ENCODE results near the gene MKNK1.

The MKNK1 gene

GRCh38 chr1:46536527-46536926 is 67.5 kb downstream of the MKNK1 start:
- H3K4me3 ChIP-seq (ENCODE audit: control insufficient read depth, low read depth, low read length): no peak overlapping the region
- TF ChIP-seq, protein P1, sequence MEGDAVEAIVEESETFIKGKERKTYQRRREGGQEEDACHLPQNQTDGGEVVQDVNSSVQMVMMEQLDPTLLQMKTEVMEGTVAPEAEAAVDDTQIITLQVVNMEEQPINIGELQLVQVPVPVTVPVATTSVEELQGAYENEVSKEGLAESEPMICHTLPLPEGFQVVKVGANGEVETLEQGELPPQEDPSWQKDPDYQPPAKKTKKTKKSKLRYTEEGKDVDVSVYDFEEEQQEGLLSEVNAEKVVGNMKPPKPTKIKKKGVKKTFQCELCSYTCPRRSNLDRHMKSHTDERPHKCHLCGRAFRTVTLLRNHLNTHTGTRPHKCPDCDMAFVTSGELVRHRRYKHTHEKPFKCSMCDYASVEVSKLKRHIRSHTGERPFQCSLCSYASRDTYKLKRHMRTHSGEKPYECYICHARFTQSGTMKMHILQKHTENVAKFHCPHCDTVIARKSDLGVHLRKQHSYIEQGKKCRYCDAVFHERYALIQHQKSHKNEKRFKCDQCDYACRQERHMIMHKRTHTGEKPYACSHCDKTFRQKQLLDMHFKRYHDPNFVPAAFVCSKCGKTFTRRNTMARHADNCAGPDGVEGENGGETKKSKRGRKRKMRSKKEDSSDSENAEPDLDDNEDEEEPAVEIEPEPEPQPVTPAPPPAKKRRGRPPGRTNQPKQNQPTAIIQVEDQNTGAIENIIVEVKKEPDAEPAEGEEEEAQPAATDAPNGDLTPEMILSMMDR (IDR thresholded peaks at IDR 0.05; ENCODE audit: control insufficient read depth, insufficient read depth, low read depth, low read length, missing control alignments): no peak

DNA sequence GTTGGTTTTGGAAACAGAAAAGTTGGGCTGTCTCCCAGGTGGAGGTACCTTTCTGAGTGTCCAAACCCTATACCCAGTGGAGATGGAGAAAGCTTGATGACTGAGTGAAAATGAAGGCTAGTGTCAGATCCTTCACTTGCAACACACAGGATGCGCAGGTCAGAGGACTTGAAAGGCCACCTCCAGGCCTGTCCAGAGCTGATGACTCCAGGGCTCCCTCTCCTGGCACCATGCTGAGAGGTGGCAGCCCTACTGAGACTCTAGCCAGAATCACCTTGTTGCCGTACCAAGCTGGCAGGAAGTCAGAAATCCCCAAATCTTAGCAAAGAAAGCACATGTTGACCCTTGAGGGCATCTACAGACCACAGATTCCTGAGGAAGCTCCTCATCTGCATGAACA is 69.0 kb downstream of the MKNK1 start:
- no peak for DNase-seq (ENCODE audit: low read depth)
- no peak overlapping the region for H3K4me3 ChIP-seq (ENCODE audit: control insufficient read depth, low read depth, low read length)
- TF ChIP-seq, protein P1 (IDR thresholded peaks at IDR 0.05; ENCODE audit: control insufficient read depth, insufficient read depth, low read depth, low read length, missing control alignments): peak; percentile 44

More at GRCh38 chr1:46536527-46536926, 67.5 kb downstream of the MKNK1 start:
- no peak for DNase-seq (ENCODE audit: low read depth)

- TF ChIP-seq, protein P1 (IDR thresholded peaks at IDR 0.05; ENCODE audit: control insufficient read depth, insufficient read depth, low read depth, low read length, missing control alignments): no peak
- H3K4me3 ChIP-seq (ENCODE audit: control insufficient read depth, low read depth, low read length): peak overlapping the region; percentile 22
- no peak for DNase-seq (ENCODE audit: low read depth)
These were observed 70.7 kb downstream of the MKNK1 start for GRCh38 chr1:46533179-46533864.

GRCh38 chr1:46532498-46533178 is 71.4 kb downstream of the MKNK1 start:
- no peak overlapping the region; the same call in 1 of the 2 replicates for H3K4me3 ChIP-seq (ENCODE audit: control insufficient read depth, low read depth, low read length)
- DNase-seq (ENCODE audit: low read depth): no peak
- TF ChIP-seq, protein P1 (IDR thresholded peaks at IDR 0.05; ENCODE audit: control insufficient read depth, insufficient read depth, low read depth, low read length, missing control alignments): peak; percentile 75

DNA sequence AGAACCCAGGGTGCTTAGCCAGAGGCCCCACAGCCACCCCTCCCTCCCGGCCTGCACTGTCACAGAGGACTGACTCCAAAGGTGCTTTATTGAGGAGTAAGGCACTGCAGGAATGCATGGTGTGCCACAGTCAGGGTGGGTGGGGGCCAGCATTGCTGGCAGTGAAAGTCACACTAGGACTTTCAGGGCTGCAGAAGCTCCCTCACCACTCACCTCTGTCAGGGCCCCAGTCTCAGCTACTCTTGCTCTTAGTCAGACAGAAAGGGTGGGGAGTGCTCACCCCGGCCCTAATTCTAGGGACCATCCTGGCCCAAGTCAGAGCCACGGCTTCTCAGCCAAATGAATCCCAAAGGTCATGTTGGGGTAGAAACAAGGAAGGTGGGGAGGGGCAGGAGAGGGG is 72.0 kb downstream of the MKNK1 start:
- TF ChIP-seq, protein P1 (IDR thresholded peaks at IDR 0.05; ENCODE audit: control insufficient read depth, insufficient read depth, low read depth, low read length, missing control alignments): no peak
- H3K4me3 ChIP-seq (ENCODE audit: control insufficient read depth, low read depth, low read length): no peak overlapping the region
- DNase-seq (ENCODE audit: low read depth): no peak

- DNase-seq (ENCODE audit: low read depth): no peak
- TF ChIP-seq, protein P1 (IDR thresholded peaks at IDR 0.05; ENCODE audit: control insufficient read depth, insufficient read depth, low read depth, low read length, missing control alignments): peak; percentile 20
- no peak overlapping the region for H3K4me3 ChIP-seq (ENCODE audit: control insufficient read depth, low read depth, low read length)
These were observed 73.2 kb downstream of the MKNK1 start for GRCh38 chr1:46530791-46531409.

All from AG09309 (cell line).